HG02623 (cell line): Measurements from ENCODE around the gene TMEM170B.
"Not testable (repeated sequence)": the region's sequence is repeated elsewhere in the genome, so short reads cannot be mapped to it uniquely, and the experiment has no call there.

Experiments
- ATAC-seq: cut with Tn5 transposase; IDR thresholded peaks from one replicate; pipeline ENCODE4 v1.9.1; 2021; ENCODE audit warnings: moderate library complexity; ENCODE audit not compliant: unreplicated experiment

TMEM170B gene

DNA sequence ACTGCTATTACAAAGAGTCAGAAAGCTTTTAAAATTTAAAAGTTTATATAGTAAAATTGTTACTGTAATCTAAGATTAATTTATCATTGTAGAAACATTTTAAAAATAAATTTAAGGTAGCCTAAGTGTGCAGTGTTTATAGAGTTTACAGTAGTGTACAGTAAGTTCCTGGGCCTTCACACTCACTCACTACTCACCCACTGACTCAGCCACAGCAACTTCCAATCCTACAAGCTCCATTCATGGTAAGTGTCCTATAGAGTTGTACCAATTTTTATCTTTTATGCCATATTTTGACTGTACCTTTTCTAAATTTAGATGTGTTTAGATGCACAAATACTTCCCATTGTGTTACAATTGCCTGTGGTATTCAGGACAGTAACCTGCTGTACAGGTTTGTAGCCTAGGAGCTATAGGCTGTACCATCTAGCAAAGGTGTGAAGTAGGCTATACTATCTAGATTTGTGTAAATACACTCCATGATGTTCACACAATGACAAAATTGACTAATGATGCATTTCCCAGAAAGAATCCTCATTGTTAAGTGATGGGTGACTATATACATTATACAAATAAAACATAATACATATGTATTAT, 10.2 kb upstream of the TMEM170B start:
- ATAC-seq = no peak

- ATAC-seq = no peak
Observed at GRCh38 chr6:11528996-11529395, 8.6 kb upstream of the TMEM170B start.

DNA sequence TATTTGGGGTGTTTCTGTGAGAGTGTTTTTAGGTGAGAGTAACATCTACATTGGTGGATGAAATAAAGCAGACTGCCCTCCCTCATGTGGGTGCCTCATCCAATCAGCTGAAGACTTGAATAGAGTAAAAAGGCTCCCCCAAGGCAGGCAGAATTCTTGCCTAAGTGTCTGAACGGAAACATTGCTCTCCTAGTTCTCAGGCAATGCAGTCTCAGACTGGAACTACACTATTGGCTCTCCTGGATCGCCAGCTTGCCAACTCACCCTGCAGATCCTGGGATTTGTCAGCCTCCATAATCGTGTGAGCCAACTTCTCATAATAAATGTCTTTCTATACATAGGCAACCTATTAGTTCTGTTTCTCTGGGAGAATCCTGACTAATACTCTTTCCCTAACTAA, 5.5 kb upstream of the TMEM170B start:
- ATAC-seq = no peak

- no peak for ATAC-seq
Observed at GRCh38 chr6:11534561-11534960, 3.0 kb upstream of the TMEM170B start.

DNA sequence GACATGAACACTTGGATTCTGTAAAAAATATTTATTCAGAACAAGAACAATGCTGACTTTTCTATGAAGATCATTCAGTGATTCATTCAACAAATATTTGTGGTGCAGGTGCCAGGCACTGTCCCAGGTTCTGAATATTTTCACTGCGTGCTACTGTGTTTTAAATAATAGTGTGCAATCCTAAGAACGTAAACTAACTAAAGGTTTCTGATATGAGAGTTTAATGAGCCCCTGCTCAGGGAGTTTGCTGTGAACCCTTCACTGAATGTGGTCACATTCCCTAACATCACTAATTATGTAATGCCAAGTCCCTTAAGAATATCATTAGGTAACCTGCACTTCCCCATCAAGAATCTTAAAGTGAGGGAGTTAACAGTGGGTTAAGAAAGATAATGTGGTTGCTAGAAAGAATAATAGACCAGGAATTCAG, 1.7 kb upstream of the TMEM170B start:
- ATAC-seq = no peak

- ATAC-seq = no peak
Observed at GRCh38 chr6:11536795-11537194, 754 bp upstream of the TMEM170B start.

DNA sequence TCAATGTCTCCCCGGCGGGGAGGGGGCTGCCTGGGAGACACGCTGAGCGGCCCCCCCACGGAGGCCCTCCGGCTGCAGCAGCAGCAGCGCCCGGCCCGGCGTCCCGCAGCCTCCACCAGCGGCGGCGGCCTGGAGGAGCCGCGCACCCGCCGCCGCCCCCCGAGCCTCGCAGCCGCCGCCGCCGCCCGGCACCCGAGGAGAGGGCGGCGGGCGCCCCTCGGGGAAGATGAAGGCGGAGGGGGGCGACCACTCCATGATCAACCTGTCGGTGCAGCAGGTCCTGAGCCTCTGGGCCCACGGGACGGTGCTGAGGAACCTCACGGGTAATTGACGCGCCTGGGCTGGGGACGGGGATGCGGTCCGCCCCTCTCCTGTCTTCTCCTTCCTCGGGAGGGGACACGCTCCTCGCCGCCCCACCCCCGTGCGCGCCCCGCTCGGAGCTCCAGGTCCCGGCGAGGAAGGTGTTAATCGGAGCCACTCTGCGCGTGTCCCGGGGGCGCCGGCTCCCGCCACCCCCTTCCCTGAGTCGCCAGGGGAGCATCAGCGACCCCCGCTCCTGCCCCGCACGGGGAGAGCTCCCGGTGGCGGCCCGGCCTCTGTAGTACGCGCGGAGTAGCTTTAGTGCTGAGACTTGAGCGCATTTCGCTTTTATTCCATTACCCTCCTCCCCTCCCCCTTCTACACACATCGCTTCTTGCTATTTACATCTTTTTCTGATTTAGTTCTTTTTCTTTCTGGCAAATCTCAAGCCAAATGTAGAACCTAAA, 686 bp downstream of the TMEM170B start:
- ATAC-seq = peak; percentile 7

- no peak for ATAC-seq
Observed at GRCh38 chr6:11538819-11539468, 1.4 kb downstream of the TMEM170B start.

DNA sequence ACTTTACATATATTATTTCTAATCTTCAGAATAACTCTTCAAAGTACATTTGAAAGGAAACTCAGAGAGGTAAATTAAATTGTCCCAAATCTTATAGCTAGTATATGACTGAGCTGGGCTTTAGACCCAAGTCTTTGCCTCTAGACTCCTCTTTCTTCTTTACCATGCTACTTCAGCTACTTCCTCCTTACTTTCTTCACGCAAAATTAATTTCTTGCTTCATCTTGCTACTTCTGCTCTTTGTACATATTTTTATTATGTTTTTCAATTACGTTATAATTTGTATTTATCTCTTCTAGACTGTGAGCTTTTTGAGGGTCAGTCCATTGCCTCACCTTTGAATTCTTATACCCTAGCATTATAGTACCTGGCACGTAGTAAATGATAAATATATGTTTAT, 5.3 kb downstream of the TMEM170B start:
- no peak for ATAC-seq

GRCh38 chr6:11543919-11544518, 6.5 kb downstream of the TMEM170B start:
- ATAC-seq = no peak

DNA sequence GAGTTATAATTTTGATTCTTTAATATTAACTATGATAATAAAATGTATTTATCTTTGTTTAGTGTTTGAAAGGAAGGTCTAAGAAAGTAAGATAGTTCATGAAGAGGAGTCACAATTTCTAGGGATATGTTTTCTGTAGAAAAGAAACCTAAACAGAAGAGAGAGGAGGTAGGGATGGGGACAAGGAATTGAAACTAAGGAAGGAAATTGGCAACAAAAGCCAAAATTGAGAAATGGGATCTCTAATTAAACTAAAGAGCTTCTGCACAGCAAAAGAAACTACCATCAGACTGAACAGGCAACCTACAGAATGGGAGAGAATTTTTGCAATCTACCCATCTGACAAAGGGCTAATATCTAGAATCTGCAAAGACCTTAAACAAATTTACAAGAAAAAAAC, 10.3 kb downstream of the TMEM170B start:
- ATAC-seq = not testable (repeated sequence)

DNA sequence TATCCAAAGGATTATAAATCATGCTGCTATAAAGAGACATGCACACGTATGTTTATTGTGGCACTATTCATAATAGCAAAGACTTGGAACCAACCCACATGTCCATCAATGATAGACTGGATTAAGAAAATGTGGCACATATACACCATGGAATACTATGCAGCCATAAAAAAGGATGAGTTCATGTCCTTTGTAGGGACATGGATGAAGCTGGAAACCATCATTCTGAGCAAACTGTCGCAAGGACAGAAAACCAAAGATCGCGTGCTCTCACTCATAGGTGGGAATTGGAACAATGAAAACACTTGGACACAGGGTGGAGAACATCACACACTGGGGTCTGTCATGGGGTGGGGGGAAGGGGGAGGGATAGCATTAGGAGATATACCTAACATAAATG, 11.0 kb downstream of the TMEM170B start:
- not testable (repeated sequence) for ATAC-seq

GRCh38 chr6:11551053-11551452, 13.5 kb downstream of the TMEM170B start:
- ATAC-seq = no peak

- no peak for ATAC-seq
Observed at GRCh38 chr6:11552442-11552841, 14.9 kb downstream of the TMEM170B start.

DNA sequence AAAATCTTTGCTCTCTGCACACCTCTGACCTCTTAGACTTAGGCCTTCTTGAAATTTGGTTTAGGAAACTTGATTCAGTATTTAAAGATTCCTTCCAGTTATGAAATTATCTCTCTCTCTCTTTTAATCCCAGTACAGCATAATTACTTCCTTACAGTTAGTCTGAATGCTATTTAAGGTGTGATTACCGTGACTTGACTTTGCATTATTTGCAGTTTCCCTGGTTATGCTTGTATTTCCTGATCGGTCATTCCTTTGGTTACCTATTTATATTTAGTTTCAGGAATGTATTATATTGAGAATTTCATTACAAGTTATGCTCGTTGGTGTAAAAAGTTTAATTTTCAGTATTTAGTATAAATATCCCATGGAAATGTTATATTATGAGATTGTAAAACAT, 16.3 kb downstream of the TMEM170B start:
- ATAC-seq = no peak

DNA sequence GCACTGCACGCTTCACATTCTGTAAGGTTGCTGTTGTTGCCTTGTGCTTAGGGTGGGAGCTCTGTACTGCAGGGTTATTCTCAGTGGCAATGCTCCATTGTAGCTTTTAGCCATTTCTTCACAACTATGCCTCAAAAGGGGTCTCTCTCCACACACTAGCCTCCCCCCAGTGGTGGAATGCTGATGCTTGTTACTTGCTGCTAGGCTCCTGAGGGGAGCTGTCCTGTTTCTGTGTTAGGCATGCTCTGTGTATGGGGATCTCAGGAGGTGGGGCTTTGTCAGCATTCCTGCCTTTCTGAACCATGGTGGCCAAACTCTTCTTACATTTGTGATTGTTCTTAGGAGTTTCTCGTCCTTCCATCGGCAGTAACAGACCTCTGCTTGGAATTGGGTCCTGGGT, 18.8 kb downstream of the TMEM170B start:
- ATAC-seq = no peak

GRCh38 chr6:11563793-11564192, 26.2 kb downstream of the TMEM170B start:
- no peak for ATAC-seq

- ATAC-seq = no peak
Observed at GRCh38 chr6:11566609-11567008, 29.1 kb downstream of the TMEM170B start.

GRCh38 chr6:11571073-11571472, 33.5 kb downstream of the TMEM170B start:
- ATAC-seq = no peak

DNA sequence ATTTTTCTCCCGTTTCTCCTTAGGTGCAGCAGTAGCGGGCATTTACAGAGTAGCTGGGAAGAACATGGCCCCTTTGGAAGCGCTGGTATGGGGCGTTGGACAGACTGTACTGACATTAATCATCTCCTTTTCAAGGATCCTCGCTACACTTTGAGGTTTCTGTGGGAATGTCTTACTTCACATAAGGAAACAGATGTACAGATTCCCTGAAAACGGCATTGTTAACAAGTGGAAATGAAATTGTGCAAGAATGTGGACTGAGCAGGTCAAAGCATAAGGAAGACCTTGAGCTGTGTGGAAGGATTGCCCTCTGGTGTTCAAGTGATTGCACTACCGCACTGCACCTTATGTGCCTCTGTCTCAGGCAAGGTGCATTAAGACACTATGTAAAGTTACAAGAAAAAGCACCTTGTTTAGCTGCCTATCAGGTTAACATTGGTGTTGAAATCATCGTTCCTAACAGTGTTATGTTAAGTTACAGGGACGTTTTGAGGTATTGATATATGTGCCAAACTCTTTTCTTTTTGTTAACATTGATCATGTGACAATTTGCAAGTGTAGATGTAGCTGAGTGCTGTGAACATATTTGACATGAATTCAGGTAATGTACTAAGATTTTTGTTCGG, 38.0 kb downstream of the TMEM170B start:
- peak; percentile 99 for ATAC-seq

DNA sequence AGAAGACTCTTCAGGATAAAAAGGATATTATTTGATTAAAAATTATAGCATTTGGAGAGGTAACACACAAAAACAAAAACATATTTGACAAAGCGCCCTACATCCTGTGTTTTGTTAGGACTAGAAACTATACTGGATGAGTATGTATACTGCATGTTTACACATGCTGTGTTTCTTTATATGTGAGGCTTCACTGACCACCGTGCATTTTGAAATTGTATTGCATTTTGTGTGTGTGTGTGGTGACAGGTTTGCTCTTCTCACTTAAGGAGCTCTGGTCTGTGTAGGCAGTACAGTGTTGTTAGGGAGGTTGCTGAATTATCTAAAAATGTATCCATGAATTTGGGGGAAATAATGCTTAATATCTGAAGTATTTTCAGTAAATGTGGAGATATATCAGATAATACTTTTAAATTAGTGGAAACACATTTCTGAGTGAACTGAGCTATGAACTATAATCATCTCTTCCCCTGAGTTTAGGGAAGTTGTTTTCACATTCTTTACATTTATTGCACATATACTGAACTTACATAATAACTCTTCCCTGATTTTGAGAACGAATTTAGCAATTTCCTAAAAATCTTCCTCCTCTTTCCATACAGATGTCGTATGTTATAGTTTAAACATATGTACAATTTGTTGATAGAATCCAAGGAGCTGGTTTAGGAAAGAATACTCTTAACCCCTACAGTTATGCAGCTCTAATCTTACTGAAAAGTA, 43.3 kb downstream of the TMEM170B start:
- ATAC-seq = no peak
